ENCODE data around the gene OSBPL3. TPM values are rescaled to one million over a fixed set of nuclear protein-coding genes. Genes with fewer than 3 reads are reported as not detected.

OSBPL3 gene
- total RNA-seq, 1 donor from 2014 or later: 9.8 TPM

DNA sequence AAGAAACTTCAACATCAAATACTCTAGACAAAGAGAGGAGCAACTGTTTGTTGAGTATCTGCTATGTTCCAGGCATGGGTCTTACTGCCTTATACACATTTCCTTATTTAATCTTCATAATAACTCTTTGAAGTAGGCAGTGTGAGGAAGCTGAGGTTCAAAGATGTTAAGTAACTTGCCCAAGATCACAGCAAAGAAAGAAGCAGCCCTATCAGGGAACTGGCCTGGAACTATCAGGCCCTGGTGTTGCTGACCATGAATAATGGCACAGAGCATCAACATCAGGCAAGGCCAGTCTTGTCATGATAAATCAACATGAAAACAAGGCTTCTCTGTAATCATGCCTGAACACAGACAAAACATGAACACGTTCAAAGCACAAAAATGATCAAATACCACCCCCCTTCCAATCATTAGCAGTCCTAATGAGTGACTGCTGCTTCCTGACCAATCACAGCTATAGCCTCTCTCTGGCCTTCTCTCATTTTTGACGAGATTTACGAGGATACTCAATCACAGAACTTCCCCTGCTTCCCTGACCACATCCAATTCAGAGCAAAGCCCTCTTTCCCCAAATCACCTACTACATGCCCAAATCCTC, 225.0 kb downstream of the OSBPL3 start:
- TF ChIP-seq, protein P1, sequence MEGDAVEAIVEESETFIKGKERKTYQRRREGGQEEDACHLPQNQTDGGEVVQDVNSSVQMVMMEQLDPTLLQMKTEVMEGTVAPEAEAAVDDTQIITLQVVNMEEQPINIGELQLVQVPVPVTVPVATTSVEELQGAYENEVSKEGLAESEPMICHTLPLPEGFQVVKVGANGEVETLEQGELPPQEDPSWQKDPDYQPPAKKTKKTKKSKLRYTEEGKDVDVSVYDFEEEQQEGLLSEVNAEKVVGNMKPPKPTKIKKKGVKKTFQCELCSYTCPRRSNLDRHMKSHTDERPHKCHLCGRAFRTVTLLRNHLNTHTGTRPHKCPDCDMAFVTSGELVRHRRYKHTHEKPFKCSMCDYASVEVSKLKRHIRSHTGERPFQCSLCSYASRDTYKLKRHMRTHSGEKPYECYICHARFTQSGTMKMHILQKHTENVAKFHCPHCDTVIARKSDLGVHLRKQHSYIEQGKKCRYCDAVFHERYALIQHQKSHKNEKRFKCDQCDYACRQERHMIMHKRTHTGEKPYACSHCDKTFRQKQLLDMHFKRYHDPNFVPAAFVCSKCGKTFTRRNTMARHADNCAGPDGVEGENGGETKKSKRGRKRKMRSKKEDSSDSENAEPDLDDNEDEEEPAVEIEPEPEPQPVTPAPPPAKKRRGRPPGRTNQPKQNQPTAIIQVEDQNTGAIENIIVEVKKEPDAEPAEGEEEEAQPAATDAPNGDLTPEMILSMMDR (IDR thresholded peaks at IDR 0.05; ENCODE audit: unreplicated experiment): no peak
- H3K9me3 Mint-ChIP-seq: peaks cover 1% of the 10 kb centered on the region
- no peaks in the 10 kb centered on the region for H3K36me3 Mint-ChIP-seq
- no peak overlapping the region for H3K4me3 Mint-ChIP-seq
- peaks cover 38% of the 10 kb centered on the region for H3K27me3 Mint-ChIP-seq (ENCODE audit: low read depth)
- peaks cover 17% of the 10 kb centered on the region for H3K4me1 Mint-ChIP-seq
- DNase-seq (ENCODE audit: low spot score in 2 of 2, unreplicated experiment in 2 of 2): no peak
- H3K27ac Mint-ChIP-seq: no peak overlapping the region

- TF ChIP-seq, protein P1 (IDR thresholded peaks at IDR 0.05; ENCODE audit: unreplicated experiment): no peak
- no peak overlapping the region for H3K27ac Mint-ChIP-seq
- no peak for DNase-seq (ENCODE audit: low spot score in 2 of 2, unreplicated experiment in 2 of 2)
- peaks cover 4% of the 10 kb centered on the region for H3K9me3 Mint-ChIP-seq
- H3K36me3 Mint-ChIP-seq: no peaks in the 10 kb centered on the region
- H3K4me1 Mint-ChIP-seq: peaks cover 17% of the 10 kb centered on the region
- H3K27me3 Mint-ChIP-seq (ENCODE audit: low read depth): peaks cover 18% of the 10 kb centered on the region
- no peak overlapping the region for H3K4me3 Mint-ChIP-seq
These were observed 227.7 kb downstream of the OSBPL3 start for GRCh38 chr7:24752073-24752800.

GRCh38 chr7:24751484-24751883, 228.5 kb downstream of the OSBPL3 start:
- Mint-ChIP-seq H3K4me1 (peaks cover 14% of the 10 kb centered on the region), H3K27me3 (ENCODE audit: low read depth) (peaks cover 13% of the 10 kb centered on the region), H3K4me3 (no peak overlapping the region), H3K27ac (no peak overlapping the region), H3K9me3 (peaks cover 4% of the 10 kb centered on the region), H3K36me3 (no peaks in the 10 kb centered on the region)
- DNase-seq (ENCODE audit: low spot score in 2 of 2, unreplicated experiment in 2 of 2): no peak
- TF ChIP-seq, protein P1 (IDR thresholded peaks at IDR 0.05; ENCODE audit: unreplicated experiment): no peak

- no peaks in the 10 kb centered on the region for H3K36me3 Mint-ChIP-seq
- no peak for DNase-seq (ENCODE audit: low spot score in 2 of 2, unreplicated experiment in 2 of 2)
- H3K27me3 Mint-ChIP-seq (ENCODE audit: low read depth): peaks cover 4% of the 10 kb centered on the region
- H3K4me1 Mint-ChIP-seq: peaks cover 11% of the 10 kb centered on the region
- H3K4me3 Mint-ChIP-seq: no peak overlapping the region
- H3K9me3 Mint-ChIP-seq: peaks cover 4% of the 10 kb centered on the region
- no peak overlapping the region for H3K27ac Mint-ChIP-seq
- TF ChIP-seq, protein P1 (IDR thresholded peaks at IDR 0.05; ENCODE audit: unreplicated experiment): no peak
These were observed 229.4 kb downstream of the OSBPL3 start for GRCh38 chr7:24750441-24751055.

DNA sequence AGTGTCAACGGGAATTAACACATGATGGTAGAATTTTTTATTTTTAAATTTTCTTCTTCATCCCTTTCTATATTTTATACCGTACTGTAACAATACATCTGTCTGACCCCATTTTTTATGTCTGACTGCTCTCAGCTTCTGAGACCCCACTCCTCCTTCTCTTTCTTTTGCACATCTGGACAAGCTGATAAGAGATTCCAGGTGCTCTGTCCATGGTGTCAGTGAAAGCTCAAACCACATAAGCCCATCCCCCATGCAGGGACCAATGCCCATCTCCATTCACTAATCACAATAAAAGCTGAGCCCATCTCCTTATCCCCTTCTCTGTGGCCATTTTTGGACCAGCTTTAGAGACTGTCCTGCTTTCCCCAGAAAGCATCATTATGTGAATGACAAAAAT, 231.5 kb downstream of the OSBPL3 start:
- TF ChIP-seq, protein P1 (IDR thresholded peaks at IDR 0.05; ENCODE audit: unreplicated experiment): no peak
- Mint-ChIP-seq H3K9me3 (peaks cover 4% of the 10 kb centered on the region), H3K4me3 (no peak overlapping the region), H3K27me3 (ENCODE audit: low read depth) (no peaks in the 10 kb centered on the region), H3K36me3 (no peaks in the 10 kb centered on the region), H3K27ac (no peak overlapping the region), H3K4me1 (peaks cover 13% of the 10 kb centered on the region)
- DNase-seq (ENCODE audit: low spot score in 2 of 2, unreplicated experiment in 2 of 2): no peak

Other genes starting within 250 kb of the OSBPL3 start
- gene GSDME, start 222.7 kb downstream of the OSBPL3 start, total RNA-seq: 9.3 to 10.2 TPM (median 9.8 TPM) in 3 replicates
- 46.8 to 51.6 TPM (median 48.2 TPM) in 3 replicates for gene CYCS, start 145.1 kb upstream of the OSBPL3 start, total RNA-seq
- gene NPVF, start 248.3 kb upstream of the OSBPL3 start, total RNA-seq: not detected in 3 replicates